ENCODE data around the gene KCNMA1.

- no peak for TF ChIP-seq ZNF274 (IDR thresholded peaks at IDR 0.05; ENCODE audit: low read depth, low read length)
- TF ChIP-seq SUZ12 (IDR thresholded peaks at IDR 0.05; ENCODE audit: extremely low read depth, insufficient read depth, insufficient read length) = no peak
Measured at GRCh38 chr10:77043420-77043763, 594.2 kb downstream of the KCNMA1 start.

Measured in NT2/D1 (cell line).